SK-N-SH treated with all-trans-retinoic acid at 6 μM for 48 hours (cell line): ENCODE measurements around the gene ALG9.

Experiments used
- ATAC-seq: fragments of 200-7000 bp; cut with Tn5 transposase; 3 replicates; pipeline ENCODE4 v1.9.1; 2020; ENCODE audit warnings: mild to moderate bottlenecking, moderate library complexity
- ARNTL ChIP-seq: fragments of 450-650 bp; formaldehyde crosslinking; IDR thresholded peaks from 2 replicates; pipeline ENCODE4 v1.5.0; 2020; ENCODE audit warnings: low read depth, mild to moderate bottlenecking, moderate library complexity, borderline replicate concordance
- BACH2 ChIP-seq: fragments of 250-450 bp; sonication (Bioruptor Pico); IDR thresholded peaks from 2 replicates; pipeline ENCODE4 v1.9.0; 2021; ENCODE audit warnings: mild to moderate bottlenecking, borderline replicate concordance
- CREB5 ChIP-seq: fragments of 250-450 bp; sonication (Bioruptor Pico); IDR thresholded peaks from 2 replicates; pipeline ENCODE4 v1.5.1; 2020; ENCODE audit warnings: low read depth, mild to moderate bottlenecking, moderate library complexity
- CSDC2 ChIP-seq: fragments of 250-450 bp; sonication (Bioruptor Pico); IDR thresholded peaks from 2 replicates; pipeline ENCODE4 v1.5.0; 2020; ENCODE audit warnings: mild to moderate bottlenecking, moderate library complexity
- GLIS3 ChIP-seq: fragments of 250-450 bp; sonication (Bioruptor Pico); IDR thresholded peaks from 2 replicates; pipeline ENCODE4 v1.5.0; 2020; ENCODE audit warnings: mild to moderate bottlenecking, moderate library complexity
- ISL1 ChIP-seq: fragments of 250-450 bp; sonication (Bioruptor Pico); IDR thresholded peaks from 2 replicates; pipeline ENCODE4 v2.1.2; 2022; ENCODE audit warnings: mild to moderate bottlenecking, moderate library complexity
- OSR1 ChIP-seq: fragments of 250-450 bp; sonication (Bioruptor Pico); IDR thresholded peaks from 2 replicates; pipeline ENCODE4 v1.8.0; 2022; ENCODE audit warnings: moderate library complexity, mild to moderate bottlenecking, inconsistent platforms
- PATZ1 ChIP-seq: fragments of 250-450 bp; sonication (Bioruptor Pico); IDR thresholded peaks from 2 replicates; pipeline ENCODE4 v1.8.0; 2020; ENCODE audit warnings: mild to moderate bottlenecking, moderate library complexity, borderline replicate concordance
- PPARA ChIP-seq: fragments of 250-450 bp; sonication (Bioruptor Pico); IDR thresholded peaks from 2 replicates; pipeline ENCODE4 v1.5.0; 2020; ENCODE audit warnings: mild to moderate bottlenecking, borderline replicate concordance
- RARB ChIP-seq: fragments of 250-450 bp; sonication (Bioruptor Pico); IDR thresholded peaks from 2 replicates; pipeline ENCODE4 v1.8.0; 2021; ENCODE audit warnings: mild to moderate bottlenecking, moderate library complexity
- SNAI2 ChIP-seq: fragments of 250-450 bp; sonication (Bioruptor Pico); IDR thresholded peaks from 2 replicates; pipeline ENCODE4 v1.5.0; 2020; ENCODE audit warnings: mild to moderate bottlenecking, moderate library complexity
- TCF4 ChIP-seq: fragments of 250-450 bp; sonication (Bioruptor Pico); IDR thresholded peaks from 2 replicates; pipeline ENCODE4 v1.8.0; 2021; ENCODE audit warnings: mild to moderate bottlenecking, moderate library complexity, borderline replicate concordance
- ZC3H10 ChIP-seq: fragments of 250-450 bp; sonication (Bioruptor Pico); IDR thresholded peaks from 2 replicates; pipeline ENCODE4 v1.5.1; 2021; ENCODE audit warnings: mild to moderate bottlenecking, moderate library complexity
- ZFP3 ChIP-seq: fragments of 250-450 bp; sonication (Bioruptor Pico); IDR thresholded peaks from 2 replicates; pipeline ENCODE4 v1.5.0; 2020; ENCODE audit warnings: mild to moderate bottlenecking, moderate library complexity
- ZFP30 ChIP-seq: fragments of 450-650 bp; formaldehyde crosslinking; IDR thresholded peaks from 2 replicates; pipeline ENCODE4 v1.5.0; 2022; ENCODE audit warnings: mild to moderate bottlenecking, moderate library complexity
- ZNF565 ChIP-seq: fragments of 450-650 bp; formaldehyde crosslinking; conservative IDR thresholded peaks from 2 replicates; pipeline ENCODE4 v1.5.0; 2020; ENCODE audit warnings: low read depth, mild to moderate bottlenecking, moderate library complexity
- ZNF70 ChIP-seq: fragments of 450-650 bp; formaldehyde crosslinking; IDR thresholded peaks from 2 replicates; pipeline ENCODE4 v1.5.0; 2020; ENCODE audit warnings: mild to moderate bottlenecking, moderate library complexity
- ZNF8 ChIP-seq: fragments of 450-650 bp; formaldehyde crosslinking; IDR thresholded peaks from 2 replicates; pipeline ENCODE4 v1.5.0; 2020; ENCODE audit warnings: mild to moderate bottlenecking, moderate library complexity
- TF ChIP-seq, protein P1 (sequence below): fragments of 250-450 bp; sonication (Bioruptor Pico); IDR thresholded peaks from 2 replicates; pipeline ENCODE4 v1.8.0; 2021; ENCODE audit warnings: low read depth, mild to moderate bottlenecking, moderate library complexity, borderline replicate concordance
- TF ChIP-seq, protein P2 (sequence below): fragments of 250-450 bp; sonication (Bioruptor Pico); IDR thresholded peaks from 2 replicates; pipeline ENCODE4 v1.5.1; 2021; ENCODE audit warnings: mild to moderate bottlenecking, moderate library complexity

The ALG9 gene

DNA sequence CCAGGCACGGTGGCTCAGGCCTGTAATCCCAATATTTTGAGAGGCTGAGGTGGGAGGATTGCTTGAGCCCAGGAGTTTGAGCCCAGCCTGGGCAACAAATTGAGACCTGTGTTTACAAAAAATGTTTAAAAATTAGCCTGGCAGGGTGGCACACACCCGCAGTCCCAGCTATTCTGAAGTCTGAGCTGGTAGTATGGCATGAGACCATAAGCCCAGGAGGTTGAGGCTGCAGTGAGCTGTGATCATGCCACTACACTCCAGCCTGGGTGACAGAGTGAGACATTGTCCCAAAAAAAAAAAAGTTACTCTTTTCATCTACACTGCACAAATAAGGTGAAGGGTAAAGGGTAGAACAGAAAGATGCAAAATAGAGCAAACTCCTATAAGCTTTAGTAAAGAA is 82.9 kb downstream of the ALG9 start:
- TF ChIP-seq ISL1 (CRISPR knock-in tag), result no peak
- TF ChIP-seq ZNF8, result no peak
- TF ChIP-seq ZNF70 (CRISPR knock-in tag), result no peak
- TF ChIP-seq, protein P1, sequence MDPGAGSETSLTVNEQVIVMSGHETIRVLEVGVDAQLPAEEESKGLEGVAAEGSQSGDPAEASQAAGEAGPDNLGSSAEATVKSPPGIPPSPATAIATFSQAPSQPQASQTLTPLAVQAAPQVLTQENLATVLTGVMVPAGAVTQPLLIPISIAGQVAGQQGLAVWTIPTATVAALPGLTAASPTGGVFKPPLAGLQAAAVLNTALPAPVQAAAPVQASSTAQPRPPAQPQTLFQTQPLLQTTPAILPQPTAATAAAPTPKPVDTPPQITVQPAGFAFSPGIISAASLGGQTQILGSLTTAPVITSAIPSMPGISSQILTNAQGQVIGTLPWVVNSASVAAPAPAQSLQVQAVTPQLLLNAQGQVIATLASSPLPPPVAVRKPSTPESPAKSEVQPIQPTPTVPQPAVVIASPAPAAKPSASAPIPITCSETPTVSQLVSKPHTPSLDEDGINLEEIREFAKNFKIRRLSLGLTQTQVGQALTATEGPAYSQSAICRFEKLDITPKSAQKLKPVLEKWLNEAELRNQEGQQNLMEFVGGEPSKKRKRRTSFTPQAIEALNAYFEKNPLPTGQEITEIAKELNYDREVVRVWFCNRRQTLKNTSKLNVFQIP (CRISPR knock-in tag), result no peak
- no peak for TF ChIP-seq ZNF565 (CRISPR knock-in tag)
- TF ChIP-seq GLIS3 (CRISPR knock-in tag), result no peak
- TF ChIP-seq CSDC2 (CRISPR knock-in tag), result no peak
- TF ChIP-seq BACH2 (CRISPR knock-in tag), result no peak
- TF ChIP-seq SNAI2 (CRISPR knock-in tag), result no peak
- no peak for TF ChIP-seq PATZ1 (CRISPR knock-in tag)
- TF ChIP-seq ZC3H10 (CRISPR knock-in tag), result no peak
- TF ChIP-seq ZFP3 (CRISPR knock-in tag), result no peak
- no peak for TF ChIP-seq RARB (CRISPR knock-in tag)
- ATAC-seq, result no peak

DNA sequence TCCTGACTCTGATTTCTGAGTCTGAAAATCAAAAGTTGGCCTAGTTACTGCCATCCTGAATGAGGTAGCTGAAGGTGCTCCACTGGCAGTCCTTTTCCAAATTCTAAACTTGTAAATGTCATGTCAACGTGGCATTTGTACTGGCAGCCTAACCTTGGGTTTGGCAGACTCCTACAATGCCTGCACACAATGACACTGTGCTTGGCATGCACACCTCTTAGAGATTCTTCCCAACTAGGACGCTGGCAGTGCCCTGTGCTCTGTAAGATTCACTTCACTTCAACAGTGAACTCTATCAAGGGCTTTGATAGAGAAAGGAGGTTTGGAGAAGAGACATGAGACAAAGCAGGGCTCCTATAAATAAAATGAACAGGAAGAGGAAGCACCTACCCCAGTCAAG is 83.3 kb downstream of the ALG9 start:
- no peak for TF ChIP-seq ARNTL (CRISPR knock-in tag)
- TF ChIP-seq ZNF565 (CRISPR knock-in tag), result no peak
- no peak for TF ChIP-seq ZFP3 (CRISPR knock-in tag)
- no peak for TF ChIP-seq PPARA (CRISPR knock-in tag)
- TF ChIP-seq SNAI2 (CRISPR knock-in tag), result no peak
- TF ChIP-seq PATZ1 (CRISPR knock-in tag), result no peak
- TF ChIP-seq ZNF70 (CRISPR knock-in tag), result no peak
- TF ChIP-seq ZFP30 (CRISPR knock-in tag), result no peak
- no peak for TF ChIP-seq ZNF8
- TF ChIP-seq RARB (CRISPR knock-in tag), result no peak
- TF ChIP-seq, protein P1 (CRISPR knock-in tag), result no peak
- no peak for TF ChIP-seq OSR1 (CRISPR knock-in tag)
- no peak for TF ChIP-seq TCF4 (CRISPR knock-in tag)
- no peak for ATAC-seq

DNA sequence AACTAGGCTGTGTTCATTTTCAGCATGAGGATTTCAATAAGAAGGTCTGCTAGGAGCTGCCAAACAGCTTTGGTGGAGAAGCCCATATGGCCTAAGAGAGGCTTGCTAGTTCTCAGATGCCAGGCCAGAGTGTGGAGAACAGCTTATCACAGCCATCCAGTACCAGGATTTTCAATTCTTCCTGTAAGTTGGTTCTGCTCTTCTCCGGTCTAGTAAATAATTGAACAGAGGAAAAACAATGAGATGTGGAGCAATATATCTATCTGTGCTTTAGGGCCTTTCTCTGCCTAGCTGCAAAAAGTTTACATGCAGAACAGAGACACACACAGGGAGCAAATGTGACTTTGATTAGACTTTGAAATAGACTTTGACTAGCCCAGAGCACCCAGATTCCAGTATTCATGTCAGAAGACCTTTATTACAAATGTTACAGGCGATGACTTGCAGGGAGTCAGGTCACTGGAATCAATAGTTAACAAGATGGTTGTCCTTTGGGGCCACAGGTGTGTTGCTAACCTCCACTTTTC is 85.4 kb downstream of the ALG9 start:
- no peak for ATAC-seq
- TF ChIP-seq ARNTL (CRISPR knock-in tag), result no peak
- no peak for TF ChIP-seq PATZ1 (CRISPR knock-in tag)
- TF ChIP-seq ISL1 (CRISPR knock-in tag), result no peak
- no peak for TF ChIP-seq CREB5 (CRISPR knock-in tag)
- TF ChIP-seq ZFP3 (CRISPR knock-in tag), result no peak
- no peak for TF ChIP-seq ZFP30 (CRISPR knock-in tag)
- TF ChIP-seq ZNF565 (CRISPR knock-in tag), result no peak
- no peak for TF ChIP-seq ZC3H10 (CRISPR knock-in tag)
- TF ChIP-seq PPARA (CRISPR knock-in tag), result no peak
- no peak for TF ChIP-seq RARB (CRISPR knock-in tag)
- no peak for TF ChIP-seq TCF4 (CRISPR knock-in tag)
- TF ChIP-seq, protein P1 (CRISPR knock-in tag), result no peak
- TF ChIP-seq OSR1 (CRISPR knock-in tag), result no peak
- TF ChIP-seq, protein P2, sequence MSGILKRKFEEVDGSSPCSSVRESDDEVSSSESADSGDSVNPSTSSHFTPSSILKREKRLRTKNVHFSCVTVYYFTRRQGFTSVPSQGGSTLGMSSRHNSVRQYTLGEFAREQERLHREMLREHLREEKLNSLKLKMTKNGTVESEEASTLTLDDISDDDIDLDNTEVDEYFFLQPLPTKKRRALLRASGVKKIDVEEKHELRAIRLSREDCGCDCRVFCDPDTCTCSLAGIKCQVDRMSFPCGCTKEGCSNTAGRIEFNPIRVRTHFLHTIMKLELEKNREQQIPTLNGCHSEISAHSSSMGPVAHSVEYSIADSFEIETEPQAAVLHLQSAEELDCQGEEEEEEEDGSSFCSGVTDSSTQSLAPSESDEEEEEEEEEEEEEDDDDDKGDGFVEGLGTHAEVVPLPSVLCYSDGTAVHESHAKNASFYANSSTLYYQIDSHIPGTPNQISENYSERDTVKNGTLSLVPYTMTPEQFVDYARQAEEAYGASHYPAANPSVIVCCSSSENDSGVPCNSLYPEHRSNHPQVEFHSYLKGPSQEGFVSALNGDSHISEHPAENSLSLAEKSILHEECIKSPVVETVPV, result no peak
- TF ChIP-seq, all 23 proteins: peak for 0
